Putamen (tissue), 1 donor: ENCODE measurements around the gene GLRX3.
A peak's percentile ranks its signal among the peaks of the same experiment; 100 is the strongest.
"Not testable (repeated sequence)": the region's sequence is repeated elsewhere in the genome, so short reads cannot be mapped to it uniquely, and the experiment has no call there.

Experiments
- DNase-seq: peaks from one replicate; pipeline ENCODE4 v3.0.0-alpha.2; 2016; ENCODE audit warnings: low spot score

The GLRX3 gene

GRCh38 chr10:130189608-130190054 is 53.4 kb downstream of the GLRX3 start:
- no peak for DNase-seq

GRCh38 chr10:130190055-130190736 is 54.0 kb downstream of the GLRX3 start:
- DNase-seq, result peak; percentile 73

GRCh38 chr10:130190737-130191115 is 54.5 kb downstream of the GLRX3 start:
- DNase-seq, result no peak

- DNase-seq, result no peak
Measured at GRCh38 chr10:130191380-130191779, 55.2 kb downstream of the GLRX3 start.

- DNase-seq, result no peak
Measured at GRCh38 chr10:130192276-130192848, 56.2 kb downstream of the GLRX3 start.

- DNase-seq, result no peak
Measured at GRCh38 chr10:130193033-130193432, 56.8 kb downstream of the GLRX3 start.

- DNase-seq, result no peak
Measured at GRCh38 chr10:130193493-130194193, 57.5 kb downstream of the GLRX3 start.

GRCh38 chr10:130194194-130194990 is 58.2 kb downstream of the GLRX3 start:
- no peak for DNase-seq

GRCh38 chr10:130194991-130195645 is 58.9 kb downstream of the GLRX3 start:
- DNase-seq, result no peak

- no peak for DNase-seq
Measured at GRCh38 chr10:130195746-130196294, 59.6 kb downstream of the GLRX3 start.

GRCh38 chr10:130196511-130197487 is 60.6 kb downstream of the GLRX3 start:
- DNase-seq, result no peak

- no peak for DNase-seq
Measured at GRCh38 chr10:130198651-130199050, 62.5 kb downstream of the GLRX3 start.

- DNase-seq, result no peak
Measured at GRCh38 chr10:130200179-130201042, 64.2 kb downstream of the GLRX3 start.

GRCh38 chr10:130201043-130201380 is 64.8 kb downstream of the GLRX3 start:
- no peak for DNase-seq

GRCh38 chr10:130202150-130202549 is 66.0 kb downstream of the GLRX3 start:
- not testable (repeated sequence) for DNase-seq

- peak; percentile 18 for DNase-seq
Measured at GRCh38 chr10:130202984-130203621, 66.9 kb downstream of the GLRX3 start.

GRCh38 chr10:130203626-130204025 is 67.4 kb downstream of the GLRX3 start:
- DNase-seq, result no peak

GRCh38 chr10:130206216-130206737 is 70.1 kb downstream of the GLRX3 start:
- DNase-seq, result no peak

- no peak for DNase-seq
Measured at GRCh38 chr10:130207205-130207604, 71.0 kb downstream of the GLRX3 start.
